ENCODE data around the gene OLFML3.

OLFML3 gene

GRCh38 chr1:114021665-114022099 lies 42.4 kb downstream of the OLFML3 start:
- H3K4me3 ChIP-seq (ENCODE audit: control insufficient read depth, low read depth, low read length) = no peak overlapping the region
- TF ChIP-seq, protein P1, sequence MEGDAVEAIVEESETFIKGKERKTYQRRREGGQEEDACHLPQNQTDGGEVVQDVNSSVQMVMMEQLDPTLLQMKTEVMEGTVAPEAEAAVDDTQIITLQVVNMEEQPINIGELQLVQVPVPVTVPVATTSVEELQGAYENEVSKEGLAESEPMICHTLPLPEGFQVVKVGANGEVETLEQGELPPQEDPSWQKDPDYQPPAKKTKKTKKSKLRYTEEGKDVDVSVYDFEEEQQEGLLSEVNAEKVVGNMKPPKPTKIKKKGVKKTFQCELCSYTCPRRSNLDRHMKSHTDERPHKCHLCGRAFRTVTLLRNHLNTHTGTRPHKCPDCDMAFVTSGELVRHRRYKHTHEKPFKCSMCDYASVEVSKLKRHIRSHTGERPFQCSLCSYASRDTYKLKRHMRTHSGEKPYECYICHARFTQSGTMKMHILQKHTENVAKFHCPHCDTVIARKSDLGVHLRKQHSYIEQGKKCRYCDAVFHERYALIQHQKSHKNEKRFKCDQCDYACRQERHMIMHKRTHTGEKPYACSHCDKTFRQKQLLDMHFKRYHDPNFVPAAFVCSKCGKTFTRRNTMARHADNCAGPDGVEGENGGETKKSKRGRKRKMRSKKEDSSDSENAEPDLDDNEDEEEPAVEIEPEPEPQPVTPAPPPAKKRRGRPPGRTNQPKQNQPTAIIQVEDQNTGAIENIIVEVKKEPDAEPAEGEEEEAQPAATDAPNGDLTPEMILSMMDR (conservative IDR thresholded peaks at IDR 0.05; ENCODE audit: control insufficient read depth, insufficient read depth, low read depth, low read length) = no peak
- no peak for DNase-seq (ENCODE audit: low read depth)

GRCh38 chr1:114022877-114023276 lies 43.6 kb downstream of the OLFML3 start:
- no peak overlapping the region for H3K4me3 ChIP-seq (ENCODE audit: control insufficient read depth, low read depth, low read length)
- DNase-seq (ENCODE audit: low read depth) = no peak
- TF ChIP-seq, protein P1 (conservative IDR thresholded peaks at IDR 0.05; ENCODE audit: control insufficient read depth, insufficient read depth, low read depth, low read length) = no peak

GRCh38 chr1:114023377-114023776 lies 44.1 kb downstream of the OLFML3 start:
- TF ChIP-seq, protein P1 (conservative IDR thresholded peaks at IDR 0.05; ENCODE audit: control insufficient read depth, insufficient read depth, low read depth, low read length) = no peak
- DNase-seq (ENCODE audit: low read depth) = no peak
- H3K4me3 ChIP-seq (ENCODE audit: control insufficient read depth, low read depth, low read length) = no peak overlapping the region

- TF ChIP-seq, protein P1 (conservative IDR thresholded peaks at IDR 0.05; ENCODE audit: control insufficient read depth, insufficient read depth, low read depth, low read length) = no peak
- peak; percentile 9 for DNase-seq (ENCODE audit: low read depth)
- H3K4me3 ChIP-seq (ENCODE audit: control insufficient read depth, low read depth, low read length) = no peak overlapping the region
Measured at GRCh38 chr1:114024049-114024448, 44.8 kb downstream of the OLFML3 start.

DNA sequence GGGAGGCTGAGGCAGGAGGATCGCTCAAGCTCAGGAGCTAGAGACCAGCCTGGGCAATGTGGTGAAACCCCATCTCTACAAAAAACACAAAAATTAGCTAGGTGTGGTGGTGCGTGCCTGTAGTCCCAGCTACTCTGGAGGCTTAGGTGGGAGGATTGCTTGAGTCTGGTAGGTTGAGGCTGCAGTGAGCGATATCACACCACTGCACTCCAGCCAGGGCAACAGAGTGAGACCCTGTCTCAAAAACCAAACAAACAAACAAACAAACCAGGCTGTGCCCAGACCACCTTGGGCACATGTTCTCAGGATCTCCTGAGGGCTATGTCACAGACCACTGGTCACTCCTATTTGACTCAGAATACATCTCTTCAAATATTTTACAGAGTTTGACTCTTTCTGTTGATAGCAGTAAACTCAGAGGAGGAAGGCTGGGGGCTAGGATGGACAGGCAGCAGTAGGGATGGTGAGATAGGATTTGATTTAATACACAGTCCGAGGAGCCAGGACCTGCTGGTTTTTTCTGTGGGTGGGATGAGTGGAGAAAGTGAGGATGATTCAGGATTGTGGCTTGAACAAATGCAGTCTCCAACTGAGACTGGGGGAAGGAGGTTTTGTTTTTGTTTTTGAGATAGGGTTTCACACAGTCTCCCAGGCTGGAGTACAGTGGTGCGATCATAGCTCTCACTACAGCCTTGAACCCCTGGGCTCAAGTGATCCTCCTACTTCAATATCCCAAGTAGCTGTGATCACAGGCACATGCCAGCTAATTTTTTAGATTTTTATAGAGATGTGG lies 46.5 kb downstream of the OLFML3 start:
- TF ChIP-seq, protein P1 (conservative IDR thresholded peaks at IDR 0.05; ENCODE audit: control insufficient read depth, insufficient read depth, low read depth, low read length) = no peak
- no peak overlapping the region for H3K4me3 ChIP-seq (ENCODE audit: control insufficient read depth, low read depth, low read length)
- peak; percentile 73 for DNase-seq (ENCODE audit: low read depth)

- no peak overlapping the region for H3K4me3 ChIP-seq (ENCODE audit: control insufficient read depth, low read depth, low read length)
- DNase-seq (ENCODE audit: low read depth) = no peak
- TF ChIP-seq, protein P1 (conservative IDR thresholded peaks at IDR 0.05; ENCODE audit: control insufficient read depth, insufficient read depth, low read depth, low read length) = no peak
Measured at GRCh38 chr1:114026797-114027196, 47.5 kb downstream of the OLFML3 start.

Data from fibroblast of mammary gland (primary cell).